GM19438 (cell line): ENCODE data around the gene TELO2.

ENCODE experiments used
- ATAC-seq: cut with Tn5 transposase; IDR thresholded peaks from one replicate; pipeline ENCODE4 v1.9.1; 2021; ENCODE audit warnings: low read depth; ENCODE audit not compliant: unreplicated experiment

The TELO2 gene

GRCh38 chr16:1496464-1496863 lies 3.3 kb downstream of the TELO2 start:
- no peak for ATAC-seq

GRCh38 chr16:1497014-1497598 lies 3.9 kb downstream of the TELO2 start:
- no peak for ATAC-seq

- ATAC-seq, result no peak
Observed at GRCh38 chr16:1498899-1499676, 5.9 kb downstream of the TELO2 start.

- ATAC-seq, result no peak
Observed at GRCh38 chr16:1499756-1500464, 6.8 kb downstream of the TELO2 start.

- ATAC-seq, result no peak
Observed at GRCh38 chr16:1500465-1501150, 7.4 kb downstream of the TELO2 start.

- no peak for ATAC-seq
Observed at GRCh38 chr16:1501630-1502029, 8.5 kb downstream of the TELO2 start.

GRCh38 chr16:1502092-1503004 lies 9.2 kb downstream of the TELO2 start:
- no peak for ATAC-seq

- ATAC-seq, result no peak
Observed at GRCh38 chr16:1503110-1503955, 10.2 kb downstream of the TELO2 start.

GRCh38 chr16:1505073-1505844 lies 12.1 kb downstream of the TELO2 start:
- ATAC-seq, result no peak

GRCh38 chr16:1505912-1506311 lies 12.8 kb downstream of the TELO2 start:
- ATAC-seq, result no peak

GRCh38 chr16:1506494-1507213 lies 13.5 kb downstream of the TELO2 start:
- ATAC-seq, result no peak

- no peak for ATAC-seq
Observed at GRCh38 chr16:1508494-1509187, 15.5 kb downstream of the TELO2 start.

- ATAC-seq, result no peak
Observed at GRCh38 chr16:1509307-1510221, 16.4 kb downstream of the TELO2 start.

- no peak for ATAC-seq
Observed at GRCh38 chr16:1510272-1510671, 17.1 kb downstream of the TELO2 start.

- ATAC-seq, result no peak
Observed at GRCh38 chr16:1510941-1511351, 17.8 kb downstream of the TELO2 start.
